ENCODE results near the gene GPBP1. TPM values are rescaled to one million over a fixed set of nuclear protein-coding genes. Genes with fewer than 3 reads are reported as not detected.

The GPBP1 gene
- total and polyA plus RNA-seq, 2 experiments from 2014 or later: 49.0 to 86.1 TPM

GRCh38 chr5:57172466-57173318 lies 1.2 kb upstream of the GPBP1 start:
- no peaks in the 10 kb centered on the region for H3K27me3 ChIP-seq
- peaks cover under 1% of the 10 kb centered on the region for H3K4me1 ChIP-seq (ENCODE audit: insufficient read depth)
- H3K4me3 ChIP-seq: peak overlapping the region; percentile 65
- no peaks in the 10 kb centered on the region for H3K36me3 ChIP-seq (replicated peaks; ENCODE audit: insufficient read depth, low read depth)
- H3K79me2 ChIP-seq: peaks cover 39% of the 10 kb centered on the region
- TF ChIP-seq EZH2phosphoT487 (IDR thresholded peaks at IDR 0.05; ENCODE audit: low read depth, severe bottlenecking, unreplicated experiment) (no peak), EZH2 (IDR thresholded peaks at IDR 0.05; ENCODE audit: borderline replicate concordance) (no peak), CTCF (IDR thresholded peaks at IDR 0.05; ENCODE audit: poor library complexity) (no peak)
- H3K4me2 ChIP-seq: peak overlapping the region; percentile 89
- H3K27ac ChIP-seq: peak overlapping the region; percentile 96
- H4K20me1 ChIP-seq (ENCODE audit: insufficient read depth, poor library complexity, severe bottlenecking): peaks cover 30% of the 10 kb centered on the region
- WGBS (ENCODE audit: low lambda C conversion rate, missing lambda C conversion rate): 3% methylated on average over 31 of the region's 31 CpGs
- H2AFZ ChIP-seq: peak overlapping the region; percentile 86
- DNase-seq (ENCODE audit: low spot score): peak; percentile 16
- H3K9me3 ChIP-seq (ENCODE audit: low read depth): no peaks in the 10 kb centered on the region
- H3K9me2 ChIP-seq (replicated peaks; ENCODE audit: insufficient read depth): no peaks in the 10 kb centered on the region

GRCh38 chr5:57174128-57174889 lies 450 bp downstream of the GPBP1 start:
- peaks cover 46% of the 10 kb centered on the region for H4K20me1 ChIP-seq (ENCODE audit: insufficient read depth, poor library complexity, severe bottlenecking)
- H3K9me2 ChIP-seq (replicated peaks; ENCODE audit: insufficient read depth): no peaks in the 10 kb centered on the region
- peak; percentile 61 for DNase-seq (ENCODE audit: low spot score)
- H3K79me2 ChIP-seq: peaks cover 55% of the 10 kb centered on the region
- H3K4me2 ChIP-seq: peak overlapping the region; percentile 84
- 2% methylated on average over 30 of the region's 47 CpGs for WGBS (ENCODE audit: low lambda C conversion rate, missing lambda C conversion rate)
- H3K4me1 ChIP-seq (ENCODE audit: insufficient read depth): peaks cover 8% of the 10 kb centered on the region
- H3K36me3 ChIP-seq (replicated peaks; ENCODE audit: insufficient read depth, low read depth): no peaks in the 10 kb centered on the region
- TF ChIP-seq EZH2 (IDR thresholded peaks at IDR 0.05; ENCODE audit: borderline replicate concordance) (no peak), EZH2phosphoT487 (IDR thresholded peaks at IDR 0.05; ENCODE audit: low read depth, severe bottlenecking, unreplicated experiment) (no peak), CTCF (IDR thresholded peaks at IDR 0.05; ENCODE audit: poor library complexity) (no peak)
- peak overlapping the region; percentile 63 for H2AFZ ChIP-seq
- H3K27me3 ChIP-seq: no peaks in the 10 kb centered on the region
- H3K9me3 ChIP-seq (ENCODE audit: low read depth): no peaks in the 10 kb centered on the region
- peak overlapping the region; percentile 66 for H3K4me3 ChIP-seq
- peak overlapping the region; percentile 99 for H3K27ac ChIP-seq

- Histone ChIP-seq H3K4me2 (peak overlapping the region; percentile 84), H3K9me3 (ENCODE audit: low read depth) (no peaks in the 10 kb centered on the region), H2AFZ (no peak overlapping the region), H3K36me3 (replicated peaks; ENCODE audit: insufficient read depth, low read depth) (no peaks in the 10 kb centered on the region), H4K20me1 (ENCODE audit: insufficient read depth, poor library complexity, severe bottlenecking) (peaks cover 53% of the 10 kb centered on the region), H3K4me3 (peak overlapping the region; percentile 66), H3K9me2 (replicated peaks; ENCODE audit: insufficient read depth) (no peaks in the 10 kb centered on the region), H3K27me3 (no peaks in the 10 kb centered on the region), H3K79me2 (peaks cover 62% of the 10 kb centered on the region), H3K4me1 (ENCODE audit: insufficient read depth) (peaks cover 8% of the 10 kb centered on the region), H3K27ac (peak overlapping the region; percentile 99)
- DNase-seq (ENCODE audit: low spot score): peak; percentile 19
- WGBS (ENCODE audit: low lambda C conversion rate, missing lambda C conversion rate): 1% methylated on average over 11 of the region's 11 CpGs
- no peak for TF ChIP-seq CTCF (IDR thresholded peaks at IDR 0.05; ENCODE audit: poor library complexity)
- TF ChIP-seq EZH2 (IDR thresholded peaks at IDR 0.05; ENCODE audit: borderline replicate concordance): no peak
- TF ChIP-seq EZH2phosphoT487 (IDR thresholded peaks at IDR 0.05; ENCODE audit: low read depth, severe bottlenecking, unreplicated experiment): no peak
Measured at GRCh38 chr5:57174890-57175510, 1.1 kb downstream of the GPBP1 start.

All from hepatocyte (in vitro differentiated cells).